Chondrocyte (in vitro differentiated cells): ENCODE measurements around the gene FER. TPM values are rescaled to one million over a fixed set of nuclear protein-coding genes. Genes with fewer than 3 reads are reported as not detected.

ENCODE experiments used
- DNase-seq: peaks from one replicate; pipeline ENCODE4 v3.0.0; 2021; ENCODE audit warnings: mixed read lengths, low spot score
- H3K27ac Mint-ChIP-seq: one replicate; pipeline ENCODE4 v1.8.0; 2021; ENCODE audit warnings: mild to moderate bottlenecking, moderate library complexity, mixed read lengths; ENCODE audit not compliant: unreplicated experiment
- H3K27me3 Mint-ChIP-seq: 2 replicates; pipeline ENCODE4 v1.8.0; 2021; ENCODE audit warnings: low read depth, mixed read lengths
- H3K36me3 Mint-ChIP-seq: 2 replicates; pipeline ENCODE4 v1.8.0; 2021; ENCODE audit warnings: low read depth, mixed read lengths
- H3K4me1 Mint-ChIP-seq: 2 replicates; pipeline ENCODE4 v1.8.0; 2021; ENCODE audit warnings: low read depth, mild to moderate bottlenecking, mixed read lengths
- H3K4me3 Mint-ChIP-seq: one replicate; pipeline ENCODE4 v1.8.0; 2021; ENCODE audit warnings: mild to moderate bottlenecking, moderate library complexity, mixed read lengths; ENCODE audit not compliant: unreplicated experiment
- H3K9me3 Mint-ChIP-seq: 2 replicates; pipeline ENCODE4 v1.8.0; 2021; ENCODE audit warnings: low read depth, mixed read lengths
- CTCF ChIP-seq: fragments of 200-600 bp; sonication (generic); IDR thresholded peaks from 2 replicates; pipeline ENCODE4 v1.5.0; 2021; ENCODE audit warnings: antibody characterized with exemption, mild to moderate bottlenecking, moderate library complexity
- total RNA-seq: library from RNA; stranded (reverse); gene quantifications from 3 replicates; pipeline ENCODE4 v1.2.1, GENCODE V29; 2021

FER gene
- total RNA-seq, 1 donor from 2014 or later = 23.5 TPM

DNA sequence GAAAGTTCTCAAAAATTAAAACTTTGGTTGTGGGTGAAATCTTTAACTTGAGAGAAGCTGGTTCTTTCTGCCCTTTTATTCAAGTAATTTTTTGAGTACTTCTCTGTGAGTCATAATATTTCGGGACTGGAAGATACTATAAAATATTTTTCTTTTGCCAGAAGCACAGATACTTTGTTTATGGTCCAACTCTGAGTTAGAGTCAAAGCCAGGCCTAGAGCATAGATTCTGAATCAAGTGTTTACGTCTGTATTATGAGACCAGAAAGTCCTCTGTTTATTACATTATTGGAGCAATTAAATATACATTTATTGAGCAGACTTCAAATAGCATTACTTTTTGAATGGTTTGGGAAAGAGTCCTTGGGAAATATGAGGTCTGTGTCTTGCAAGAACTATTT is 187.9 kb downstream of the FER start:
- Mint-ChIP-seq H3K4me1 (peaks cover 5% of the 10 kb centered on the region), H3K4me3 (no peak overlapping the region), H3K9me3 (peaks cover 15% of the 10 kb centered on the region), H3K27ac (no peak overlapping the region), H3K27me3 (no peaks in the 10 kb centered on the region), H3K36me3 (peaks cover 11% of the 10 kb centered on the region)
- TF ChIP-seq CTCF = no peak
- DNase-seq = no peak

DNA sequence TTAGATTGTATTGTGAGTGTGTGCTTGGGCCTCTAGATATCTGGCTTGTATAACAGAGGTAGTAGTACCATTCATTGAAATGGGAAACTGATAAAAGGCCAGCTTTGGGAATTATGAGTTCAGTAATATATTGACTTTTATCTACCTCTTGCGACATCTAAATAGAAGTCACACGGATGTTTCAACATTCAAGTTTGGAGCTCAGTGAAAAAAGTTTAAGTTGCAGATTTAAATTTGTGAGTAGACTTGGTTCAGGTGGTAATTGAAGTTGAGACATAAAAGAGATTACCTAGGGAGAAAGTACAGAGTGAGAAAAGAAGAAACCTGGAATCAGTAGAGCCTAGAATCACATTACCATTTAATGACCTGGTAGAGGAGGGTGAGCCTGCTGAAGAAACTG is 189.5 kb downstream of the FER start:
- Mint-ChIP-seq H3K9me3 (peaks cover 13% of the 10 kb centered on the region), H3K36me3 (peaks cover 8% of the 10 kb centered on the region), H3K4me3 (no peak overlapping the region), H3K4me1 (peaks cover 5% of the 10 kb centered on the region), H3K27me3 (no peaks in the 10 kb centered on the region), H3K27ac (no peak overlapping the region)
- no peak for DNase-seq
- TF ChIP-seq CTCF = no peak

- Mint-ChIP-seq H3K4me3 (no peak overlapping the region), H3K9me3 (no peaks in the 10 kb centered on the region), H3K27me3 (no peaks in the 10 kb centered on the region), H3K4me1 (peaks cover 2% of the 10 kb centered on the region), H3K36me3 (no peaks in the 10 kb centered on the region), H3K27ac (no peak overlapping the region)
- no peak for DNase-seq
- TF ChIP-seq CTCF = no peak
Observed at GRCh38 chr5:108940506-108940905, 192.8 kb downstream of the FER start.

DNA sequence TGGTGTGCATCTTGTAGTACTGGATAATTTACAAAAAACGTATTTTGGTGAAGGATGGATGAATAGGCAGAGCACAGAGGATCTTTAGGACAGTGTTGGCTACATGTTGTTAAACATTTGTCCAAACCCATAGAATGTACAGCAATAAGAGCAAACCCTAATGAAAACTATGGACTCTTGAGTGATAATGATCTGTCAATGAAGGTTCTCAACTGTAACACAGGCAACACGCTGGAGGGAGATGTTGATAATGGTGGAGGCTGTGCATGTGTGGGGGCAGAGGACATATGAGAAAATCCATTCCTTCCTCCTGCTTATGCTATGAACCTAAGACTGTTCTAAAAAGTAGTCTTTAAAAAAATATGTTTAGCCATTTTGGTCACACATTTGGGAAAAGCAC is 194.0 kb downstream of the FER start:
- no peak for DNase-seq
- no peaks in the 10 kb centered on the region for H3K9me3 Mint-ChIP-seq
- no peaks in the 10 kb centered on the region for H3K36me3 Mint-ChIP-seq
- no peak for TF ChIP-seq CTCF
- H3K27ac Mint-ChIP-seq = no peak overlapping the region
- no peak overlapping the region for H3K4me3 Mint-ChIP-seq
- H3K4me1 Mint-ChIP-seq = no peaks in the 10 kb centered on the region
- no peaks in the 10 kb centered on the region for H3K27me3 Mint-ChIP-seq

DNA sequence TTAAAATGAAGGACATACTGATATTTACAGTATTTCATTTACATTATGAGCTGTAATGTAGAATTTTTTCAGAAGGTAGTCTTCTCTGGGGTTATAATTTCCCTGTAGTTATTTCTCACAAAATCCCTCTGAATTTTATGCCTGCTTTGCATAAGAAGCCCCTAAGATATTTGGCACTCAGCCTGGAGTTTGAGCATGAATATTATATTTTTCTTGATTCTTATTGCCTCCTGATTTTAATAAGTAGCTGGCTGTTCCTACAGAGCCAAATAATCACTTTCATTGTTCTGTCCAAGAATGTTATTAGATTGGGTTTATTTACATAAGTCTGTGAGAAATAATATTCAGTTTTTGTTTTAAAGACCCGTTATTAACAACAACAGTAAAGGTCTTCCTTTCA is 195.0 kb downstream of the FER start:
- H3K4me1 Mint-ChIP-seq = no peaks in the 10 kb centered on the region
- DNase-seq = no peak
- TF ChIP-seq CTCF = no peak
- H3K36me3 Mint-ChIP-seq = no peaks in the 10 kb centered on the region
- H3K9me3 Mint-ChIP-seq = no peaks in the 10 kb centered on the region
- H3K4me3 Mint-ChIP-seq = no peak overlapping the region
- H3K27ac Mint-ChIP-seq = no peak overlapping the region
- no peaks in the 10 kb centered on the region for H3K27me3 Mint-ChIP-seq
